Esophagus squamous epithelium (tissue), 4 donors: ENCODE results near the gene MAOB.
"Not testable (repeated sequence)": the region's sequence is repeated elsewhere in the genome, so short reads cannot be mapped to it uniquely, and the experiment has no call there.

Experiments
- CTCF ChIP-seq, 6 experiments: fragments of 450-650 bp in 4 of 6; fragments of 200-600 bp in 2 of 6; sonication (generic) in 2 of 6; IDR thresholded peaks; one replicate each; pipeline ENCODE4 v1.5.1; 2016 to 2019; ENCODE audit warnings: antibody characterized with exemption in 6 of 6, mild to moderate bottlenecking in 4 of 6, moderate library complexity in 4 of 6
- POLR2A ChIP-seq, 4 donors: fragments of 450-650 bp; IDR thresholded peaks; one replicate each; pipeline ENCODE4 v1.6.1; 2017; ENCODE audit warnings: antibody characterized with exemption in 4 of 4, mild to moderate bottlenecking in 4 of 4, moderate library complexity in 3 of 4

DNA sequence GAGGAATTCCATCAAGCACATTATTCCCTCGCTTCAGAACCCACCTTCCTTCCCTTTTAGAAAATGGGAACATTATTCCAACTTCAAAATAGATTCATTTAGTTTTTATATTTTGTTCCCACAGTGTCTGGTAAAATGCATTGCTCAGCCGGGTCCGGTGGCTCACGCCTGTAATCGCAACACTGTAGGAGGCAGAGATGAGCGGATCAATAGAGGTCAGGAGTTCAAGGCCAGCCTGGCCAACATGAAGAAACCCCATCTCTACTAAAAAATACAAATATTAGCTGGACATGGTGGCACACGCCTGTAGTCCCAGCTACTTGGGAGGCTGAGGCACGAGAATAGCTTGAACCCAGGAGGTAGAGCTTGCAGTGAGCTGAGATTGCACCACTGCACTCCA, 28.5 kb upstream of the MAOB start:
- not testable (repeated sequence) for TF ChIP-seq POLR2A, CTCF (IDR thresholded peaks at IDR 0.05)
